Activated T-helper 17 cell treated with anti-CD3 and anti-CD28 coated beads, Interleukin-2, amount 50 U/mL, for 72 hours (primary cell): Measurements from ENCODE around the gene GNG7. TPM values are rescaled to one million over a fixed set of nuclear protein-coding genes. Genes with fewer than 3 reads are reported as not detected.

Experiments used
- ATAC-seq: fragments of 150-1000 bp; cut with Tn5 transposase; replicated peaks from 2 replicates; pipeline ENCODE4 v1.10.0; 2021; ENCODE audit warnings: mild to moderate bottlenecking, moderate library complexity
- H3K27ac Mint-ChIP-seq: one replicate; pipeline ENCODE4 v1.8.0; 2022; ENCODE audit warnings: mixed read lengths
- H3K27me3 Mint-ChIP-seq: one replicate; pipeline ENCODE4 v1.8.0; 2022; ENCODE audit warnings: mixed read lengths
- H3K36me3 Mint-ChIP-seq: one replicate; pipeline ENCODE4 v1.8.0; 2022; ENCODE audit warnings: low read depth, mild to moderate bottlenecking, mixed read lengths
- H3K4me1 Mint-ChIP-seq: one replicate; pipeline ENCODE4 v1.8.0; 2022; ENCODE audit warnings: mixed read lengths
- H3K4me3 Mint-ChIP-seq: one replicate; pipeline ENCODE4 v1.8.0; 2022; ENCODE audit warnings: mild to moderate bottlenecking, mixed read lengths
- H3K9me3 Mint-ChIP-seq: one replicate; pipeline ENCODE4 v1.8.0; 2022; ENCODE audit warnings: mixed read lengths
- total RNA-seq, 2 donors: library from RNA; stranded (reverse); gene quantifications; one replicate each; pipeline ENCODE4 v1.2.3, GENCODE V29; 2022

GNG7 gene
- total RNA-seq, 2 donors from 2014 or later = 0.29 TPM; not detected in 1

- no peak for ATAC-seq
- Mint-ChIP-seq H3K4me3 (no peak overlapping the region), H3K27ac (no peak overlapping the region), H3K27me3 (no peaks in the 10 kb centered on the region), H3K9me3 (no peaks in the 10 kb centered on the region), H3K36me3 (no peaks in the 10 kb centered on the region), H3K4me1 (no peaks in the 10 kb centered on the region)
Observed at GRCh38 chr19:2638417-2638940, 64.0 kb downstream of the GNG7 start.

GRCh38 chr19:2636897-2637683 is 65.4 kb downstream of the GNG7 start:
- H3K4me1 Mint-ChIP-seq = no peaks in the 10 kb centered on the region

GRCh38 chr19:2636141-2636896 is 66.2 kb downstream of the GNG7 start:
- ATAC-seq = no peak
- Mint-ChIP-seq H3K27ac (no peak overlapping the region), H3K9me3 (no peaks in the 10 kb centered on the region), H3K36me3 (no peaks in the 10 kb centered on the region), H3K4me1 (no peaks in the 10 kb centered on the region), H3K27me3 (no peaks in the 10 kb centered on the region), H3K4me3 (no peak overlapping the region)

More at GRCh38 chr19:2636897-2637683, 65.4 kb downstream of the GNG7 start:
- ATAC-seq = peak; percentile 71
- H3K27ac Mint-ChIP-seq = no peak overlapping the region
- H3K4me3 Mint-ChIP-seq = no peak overlapping the region
- no peaks in the 10 kb centered on the region for H3K36me3 Mint-ChIP-seq
- no peaks in the 10 kb centered on the region for H3K9me3 Mint-ChIP-seq
- no peaks in the 10 kb centered on the region for H3K27me3 Mint-ChIP-seq

GRCh38 chr19:2634960-2635359 is 67.5 kb downstream of the GNG7 start:
- no peak overlapping the region for H3K4me3 Mint-ChIP-seq
- no peaks in the 10 kb centered on the region for H3K36me3 Mint-ChIP-seq
- no peaks in the 10 kb centered on the region for H3K9me3 Mint-ChIP-seq
- H3K4me1 Mint-ChIP-seq = no peaks in the 10 kb centered on the region
- no peak for ATAC-seq
- H3K27ac Mint-ChIP-seq = no peak overlapping the region
- no peaks in the 10 kb centered on the region for H3K27me3 Mint-ChIP-seq

GRCh38 chr19:2634228-2634951 is 68.1 kb downstream of the GNG7 start:
- H3K9me3 Mint-ChIP-seq = no peaks in the 10 kb centered on the region
- no peaks in the 10 kb centered on the region for H3K4me1 Mint-ChIP-seq
- H3K36me3 Mint-ChIP-seq = no peaks in the 10 kb centered on the region
- H3K27ac Mint-ChIP-seq = no peak overlapping the region
- ATAC-seq = no peak
- no peak overlapping the region for H3K4me3 Mint-ChIP-seq
- H3K27me3 Mint-ChIP-seq = no peaks in the 10 kb centered on the region

- Mint-ChIP-seq H3K36me3 (no peaks in the 10 kb centered on the region), H3K4me1 (peaks cover under 1% of the 10 kb centered on the region), H3K27me3 (no peaks in the 10 kb centered on the region), H3K9me3 (peaks cover 3% of the 10 kb centered on the region), H3K27ac (peak overlapping the region; percentile 10), H3K4me3 (peak overlapping the region; percentile 28)
- peak; percentile 68 for ATAC-seq
Observed at GRCh38 chr19:2633693-2634075, 68.8 kb downstream of the GNG7 start.

- no peak for ATAC-seq
- H3K4me1 Mint-ChIP-seq = peaks cover 17% of the 10 kb centered on the region
- H3K27ac Mint-ChIP-seq = peak overlapping the region; percentile 50
- H3K36me3 Mint-ChIP-seq = no peaks in the 10 kb centered on the region
- peaks cover 3% of the 10 kb centered on the region for H3K9me3 Mint-ChIP-seq
- no peaks in the 10 kb centered on the region for H3K27me3 Mint-ChIP-seq
- H3K4me3 Mint-ChIP-seq = no peak overlapping the region
Observed at GRCh38 chr19:2631213-2631821, 71.2 kb downstream of the GNG7 start.

GRCh38 chr19:2630352-2631001 is 72.0 kb downstream of the GNG7 start:
- no peak overlapping the region for H3K4me3 Mint-ChIP-seq
- no peaks in the 10 kb centered on the region for H3K27me3 Mint-ChIP-seq
- no peak for ATAC-seq
- H3K9me3 Mint-ChIP-seq = peaks cover 3% of the 10 kb centered on the region
- no peak overlapping the region for H3K27ac Mint-ChIP-seq
- H3K4me1 Mint-ChIP-seq = peaks cover 17% of the 10 kb centered on the region
- no peaks in the 10 kb centered on the region for H3K36me3 Mint-ChIP-seq

- no peak overlapping the region for H3K27ac Mint-ChIP-seq
- peaks cover 3% of the 10 kb centered on the region for H3K9me3 Mint-ChIP-seq
- peaks cover 17% of the 10 kb centered on the region for H3K4me1 Mint-ChIP-seq
- no peaks in the 10 kb centered on the region for H3K36me3 Mint-ChIP-seq
- ATAC-seq = no peak
- H3K27me3 Mint-ChIP-seq = no peaks in the 10 kb centered on the region
- no peak overlapping the region for H3K4me3 Mint-ChIP-seq
Observed at GRCh38 chr19:2629491-2630351, 72.8 kb downstream of the GNG7 start.

GRCh38 chr19:2628597-2628996 is 73.9 kb downstream of the GNG7 start:
- peak overlapping the region; percentile 82 for H3K27ac Mint-ChIP-seq
- ATAC-seq = no peak

GRCh38 chr19:2627855-2628254 is 74.6 kb downstream of the GNG7 start:
- peak overlapping the region; percentile 63 for H3K4me3 Mint-ChIP-seq
- ATAC-seq = peak; percentile 54
- no peaks in the 10 kb centered on the region for H3K27me3 Mint-ChIP-seq

More at GRCh38 chr19:2628597-2628996, 73.9 kb downstream of the GNG7 start:
- Mint-ChIP-seq H3K27me3 (no peaks in the 10 kb centered on the region), H3K9me3 (peaks cover 3% of the 10 kb centered on the region), H3K4me1 (peaks cover 17% of the 10 kb centered on the region), H3K36me3 (no peaks in the 10 kb centered on the region), H3K4me3 (peak overlapping the region; percentile 63)

GRCh38 chr19:2627319-2627829 is 75.1 kb downstream of the GNG7 start:
- peak overlapping the region; percentile 82 for H3K27ac Mint-ChIP-seq
- H3K36me3 Mint-ChIP-seq = no peaks in the 10 kb centered on the region
- no peaks in the 10 kb centered on the region for H3K27me3 Mint-ChIP-seq
- peaks cover 3% of the 10 kb centered on the region for H3K9me3 Mint-ChIP-seq
- peak overlapping the region; percentile 63 for H3K4me3 Mint-ChIP-seq
- peak; percentile 96 for ATAC-seq
- peaks cover 17% of the 10 kb centered on the region for H3K4me1 Mint-ChIP-seq

More at GRCh38 chr19:2627855-2628254, 74.6 kb downstream of the GNG7 start:
- Mint-ChIP-seq H3K36me3 (no peaks in the 10 kb centered on the region), H3K9me3 (peaks cover 3% of the 10 kb centered on the region), H3K4me1 (peaks cover 17% of the 10 kb centered on the region), H3K27ac (peak overlapping the region; percentile 82)

GRCh38 chr19:2625434-2625833 is 77.1 kb downstream of the GNG7 start:
- Mint-ChIP-seq H3K36me3 (peaks cover 8% of the 10 kb centered on the region), H3K4me3 (no peak overlapping the region), H3K9me3 (peaks cover 3% of the 10 kb centered on the region), H3K4me1 (peaks cover 34% of the 10 kb centered on the region), H3K27ac (no peak overlapping the region), H3K27me3 (no peaks in the 10 kb centered on the region)
- no peak for ATAC-seq
